Right lobe of liver (tissue), 6 donors: ENCODE data around the gene HIGD1B. TPM values are rescaled to one million over a fixed set of nuclear protein-coding genes. Genes with fewer than 3 reads are reported as not detected.

ENCODE experiments used
- ATAC-seq, 4 donors: fragments of 200-7000 bp; cut with Tn5 transposase; one replicate each; pipeline ENCODE4 v1.9.1; 2020; ENCODE audit warnings: mild to moderate bottlenecking in 4 of 4, moderate library complexity in 4 of 4
- DNase-seq, 3 donors: peaks; one replicate each; pipeline ENCODE4 v3.0.0-alpha.2; 2020
- H3K27ac ChIP-seq, 3 donors: fragments of 200-600 bp; one replicate each; pipeline ENCODE4 v1.8.0; 2022
- H3K27me3 ChIP-seq, 2 donors: fragments of 200-600 bp; one replicate each; pipeline ENCODE4 v1.8.0; 2022
- H3K36me3 ChIP-seq, 4 donors: fragments of 200-600 bp; sonication (generic) in 1 of 4; one replicate each; pipeline versions ENCODE4 v1.5.1 to v1.8.0; 2017 to 2022; ENCODE audit warnings: control low read depth in 1 of 4
- H3K4me1 ChIP-seq, 4 donors: fragments of 200-600 bp; sonication (generic) in 1 of 4; one replicate each; pipeline versions ENCODE4 v1.5.1 to v1.8.0; 2017 to 2022; ENCODE audit warnings: control low read depth in 1 of 4
- H3K4me3 ChIP-seq, 3 donors: fragments of 200-600 bp; one replicate each; pipeline ENCODE4 v1.8.0; 2022
- H3K9me3 ChIP-seq, 4 donors: fragments of 200-600 bp; sonication (generic) in 1 of 4; one replicate each; pipeline versions ENCODE4 v1.5.1 to v1.8.0; 2017 to 2022; ENCODE audit warnings: control low read depth in 1 of 4
- POLR2A ChIP-seq: fragments of 450-650 bp; IDR thresholded peaks from one replicate; pipeline ENCODE4 v1.6.1; 2017; ENCODE audit warnings: antibody characterized with exemption, mild to moderate bottlenecking
- WGBS: methylation state at CpG from one replicate; pipeline ENCODE4 v1.1.6; 2018; ENCODE audit warnings: low coverage, low lambda C conversion rate; ENCODE audit not compliant: insufficient coverage; ENCODE audit errors: missing lambda C conversion rate; 5-methylcytosine and 5-hydroxymethylcytosine counted together
- intact Hi-C, 2 donors: fragments of 100-400 bp; cut with DNase I; formaldehyde crosslinking; loops; one replicate each; pipeline versions ENCODE4 v1.11.2 to v1.14.1; 2022
- total RNA-seq, 6 experiments: library from RNA; depleted of rRNA in 2 of 6; stranded (reverse); fragments of >200 nt in 2 of 6; fragmentation: NEBNext Ultra II Directional in 3 of 6; extraction: Animal tissue kit (Norgen Biotek cat#: 25700) in 3 of 6; gene quantifications; one replicate each; pipeline versions ENCODE4 v1.1.0 to v1.2.4, GENCODE V29; 2016 to 2023
- TF ChIP-seq, protein P1 (sequence below), 4 donors: fragments of 200-600 bp in 3 of 4; fragments of 450-650 bp in 1 of 4; IDR thresholded peaks; one replicate each; pipeline versions ENCODE4 v1.5.1 to v1.8.0; 2016 to 2022; ENCODE audit warnings: antibody characterized with exemption in 4 of 4, mild to moderate bottlenecking in 2 of 4
- donor health status: DM: no; HTN: yes; CAD: no.
- donor health status: DM: no; HTN: no; CAD: no.
- donor health status: DM: no; HTN: no; CAD: no.
- donor health status: DM: no; HTN: yes; CAD: no.
- donor health status: DM: no; HTN: yes; CAD: no.

HIGD1B gene
- total RNA-seq, 6 experiments from 2014 or later, result not detected

DNA sequence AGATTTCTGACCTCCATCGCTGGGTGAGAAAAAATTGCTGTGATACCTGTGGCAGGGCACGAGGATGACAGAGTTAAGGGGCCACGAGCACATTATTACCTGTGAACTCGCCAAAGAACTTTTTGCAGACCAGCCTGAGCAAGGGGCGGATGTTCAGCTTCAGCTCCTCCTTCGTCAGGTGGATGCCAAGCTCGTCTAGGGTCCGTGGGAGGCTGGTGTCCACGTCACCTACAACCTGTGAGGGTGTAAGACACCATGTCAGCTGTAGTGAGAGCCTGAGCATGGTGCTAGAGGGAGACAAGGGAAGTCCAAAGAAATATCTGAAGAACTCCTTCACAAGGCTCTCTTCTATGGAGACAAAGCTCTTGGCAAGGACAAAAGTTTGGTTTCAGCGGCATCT is 17.1 kb downstream of the HIGD1B start:
- Histone ChIP-seq H3K4me1 (no peaks in the 10 kb centered on the region), H3K27ac (no peak overlapping the region), H3K27me3 (no peaks in the 10 kb centered on the region), H3K4me3 (no peak overlapping the region), H3K36me3 (peaks cover 0 to 63% (median 18%) of the 10 kb centered on the region in 4 donors), H3K9me3 (no peaks in the 10 kb centered on the region)
- TF ChIP-seq, protein P1, sequence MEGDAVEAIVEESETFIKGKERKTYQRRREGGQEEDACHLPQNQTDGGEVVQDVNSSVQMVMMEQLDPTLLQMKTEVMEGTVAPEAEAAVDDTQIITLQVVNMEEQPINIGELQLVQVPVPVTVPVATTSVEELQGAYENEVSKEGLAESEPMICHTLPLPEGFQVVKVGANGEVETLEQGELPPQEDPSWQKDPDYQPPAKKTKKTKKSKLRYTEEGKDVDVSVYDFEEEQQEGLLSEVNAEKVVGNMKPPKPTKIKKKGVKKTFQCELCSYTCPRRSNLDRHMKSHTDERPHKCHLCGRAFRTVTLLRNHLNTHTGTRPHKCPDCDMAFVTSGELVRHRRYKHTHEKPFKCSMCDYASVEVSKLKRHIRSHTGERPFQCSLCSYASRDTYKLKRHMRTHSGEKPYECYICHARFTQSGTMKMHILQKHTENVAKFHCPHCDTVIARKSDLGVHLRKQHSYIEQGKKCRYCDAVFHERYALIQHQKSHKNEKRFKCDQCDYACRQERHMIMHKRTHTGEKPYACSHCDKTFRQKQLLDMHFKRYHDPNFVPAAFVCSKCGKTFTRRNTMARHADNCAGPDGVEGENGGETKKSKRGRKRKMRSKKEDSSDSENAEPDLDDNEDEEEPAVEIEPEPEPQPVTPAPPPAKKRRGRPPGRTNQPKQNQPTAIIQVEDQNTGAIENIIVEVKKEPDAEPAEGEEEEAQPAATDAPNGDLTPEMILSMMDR (IDR thresholded peaks at IDR 0.05), result no peak
- TF ChIP-seq POLR2A, result no peak
- no peak for DNase-seq
- WGBS, result 61% methylated on average over 9 of the region's 10 CpGs
- intact Hi-C loops, result loop anchor here (2.0 to 5.0 kb wide), 2 partner anchors 88 to 90 kb away; no protein-coding TSS in a partner anchor
- peak in 2 of 4 donors; percentile 11 to 15 for ATAC-seq

DNA sequence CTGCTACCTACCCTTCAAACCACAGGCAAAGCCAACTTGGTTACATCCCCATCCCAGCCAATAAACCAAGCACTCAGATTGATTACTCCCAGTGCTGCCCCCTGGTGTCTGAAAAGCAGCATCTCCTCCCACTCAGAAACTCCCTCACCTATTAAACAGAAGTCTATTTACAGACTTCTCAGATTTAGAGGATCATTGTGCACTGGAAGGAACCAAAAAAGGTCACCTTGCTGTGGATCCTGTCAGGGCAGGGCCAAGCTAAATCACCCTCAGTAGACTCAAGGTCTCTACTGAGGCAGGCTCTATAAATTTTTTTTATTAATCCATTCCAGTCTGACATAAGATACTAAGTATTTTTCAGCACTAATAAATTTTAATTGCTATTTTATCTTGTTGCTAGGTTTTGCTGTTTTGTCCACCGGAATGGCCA is 17.6 kb downstream of the HIGD1B start:
- Histone ChIP-seq H3K36me3 (peaks cover 0 to 59% (median 15%) of the 10 kb centered on the region in 4 donors), H3K4me3 (no peak overlapping the region), H3K4me1 (no peaks in the 10 kb centered on the region), H3K27me3 (no peaks in the 10 kb centered on the region), H3K9me3 (no peaks in the 10 kb centered on the region), H3K27ac (no peak overlapping the region)
- DNase-seq (peak in 2 of 3 donors; percentile 62 to 68), ATAC-seq (peak; percentile 81 to 89 (median 84))
- intact Hi-C loops, result loop anchor here (2.0 to 5.0 kb wide), 2 partner anchors 88 to 90 kb away; no protein-coding TSS in a partner anchor
- TF ChIP-seq POLR2A, result no peak
- TF ChIP-seq, protein P1 (IDR thresholded peaks at IDR 0.05), result peak; percentile 80 to 89 (median 85)
- WGBS, result 45% methylated on average over 1 of the region's 1 CpG

DNA sequence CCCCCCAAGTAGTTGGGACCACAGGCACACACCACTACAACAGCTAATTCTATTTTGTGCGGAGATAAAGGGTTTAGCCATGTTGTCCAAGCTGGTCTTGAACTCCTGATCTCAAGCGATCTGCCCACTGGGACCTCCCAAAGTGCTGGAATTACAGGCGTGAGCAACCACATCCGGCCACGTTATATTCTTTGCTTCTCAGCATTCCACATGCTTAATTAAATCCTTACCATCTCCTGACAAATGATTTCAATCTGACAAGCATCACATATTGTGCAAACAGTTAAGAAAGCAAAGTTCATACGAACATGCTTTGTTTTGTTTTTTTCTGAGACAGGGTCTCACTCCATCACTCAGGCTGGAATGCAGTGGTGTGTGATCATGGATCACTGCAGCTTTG is 18.2 kb downstream of the HIGD1B start:
- DNase-seq (no peak), ATAC-seq (no peak)
- Histone ChIP-seq H3K36me3 (peaks cover 0 to 59% (median 14%) of the 10 kb centered on the region in 4 donors), H3K4me3 (no peak overlapping the region), H3K27me3 (no peaks in the 10 kb centered on the region), H3K9me3 (no peaks in the 10 kb centered on the region), H3K4me1 (no peaks in the 10 kb centered on the region), H3K27ac (no peak overlapping the region)
- TF ChIP-seq, protein P1 (IDR thresholded peaks at IDR 0.05), result no peak
- TF ChIP-seq POLR2A, result no peak
- intact Hi-C loops, result loop anchor here (2.0 to 5.0 kb wide), 2 partner anchors 89 to 91 kb away; no protein-coding TSS in a partner anchor
- 67% methylated on average over 2 of the region's 6 CpGs for WGBS

DNA sequence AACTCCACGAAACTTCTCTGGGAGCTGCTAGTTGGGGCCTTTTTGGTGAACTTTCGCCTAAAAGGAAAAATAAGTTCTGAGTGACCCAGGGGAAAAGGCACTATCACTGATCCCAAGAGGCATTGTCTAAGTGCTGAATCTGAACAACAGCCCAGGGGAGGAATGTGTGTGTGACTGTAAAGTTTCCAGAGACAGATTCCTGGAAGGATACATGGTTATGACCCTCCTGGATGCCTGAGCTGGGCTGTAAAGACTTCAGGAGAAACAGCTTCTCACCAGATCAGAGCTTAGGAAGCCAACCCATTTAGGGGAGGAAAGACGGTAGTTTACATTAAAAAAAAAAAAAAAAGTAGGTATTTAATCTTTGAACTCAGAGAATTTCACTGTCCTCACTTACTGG is 20.2 kb downstream of the HIGD1B start:
- Histone ChIP-seq H3K27ac (no peak overlapping the region), H3K9me3 (no peaks in the 10 kb centered on the region), H3K36me3 (peaks cover 5 to 68% (median 21%) of the 10 kb centered on the region in 4 donors), H3K27me3 (no peaks in the 10 kb centered on the region), H3K4me1 (no peaks in the 10 kb centered on the region), H3K4me3 (no peak overlapping the region)
- intact Hi-C loops, result loop anchor here in 1 of 2 donors (5.0 kb wide), 1 partner anchor 91 kb away; no protein-coding TSS in a partner anchor
- TF ChIP-seq, protein P1 (IDR thresholded peaks at IDR 0.05), result no peak
- TF ChIP-seq POLR2A, result no peak
- DNase-seq (no peak), ATAC-seq (no peak)
- WGBS, result 57% methylated on average over 1 of the region's 3 CpGs
